Osteoblast (primary cell): Measurements from ENCODE around the gene ACP3. TPM values are rescaled to one million over a fixed set of nuclear protein-coding genes. Genes with fewer than 3 reads are reported as not detected.
A peak's percentile ranks its signal among the peaks of the same experiment; 100 is the strongest.

ENCODE experiments used
- DNase-seq: peaks from one replicate; pipeline ENCODE4 v3.0.0; 2011; ENCODE audit warnings: low spot score, mixed read lengths; ENCODE audit not compliant: insufficient read length; ENCODE audit errors: missing footprints
- H2AFZ ChIP-seq: 2 replicates; pipeline ENCODE4 v1.6.0; 2011; ENCODE audit warnings: mild to moderate bottlenecking, low read length
- H3K27ac ChIP-seq: 2 replicates; pipeline ENCODE4 v1.5.1; 2011; ENCODE audit warnings: mild to moderate bottlenecking, low read depth, low read length, moderate library complexity
- H3K27me3 ChIP-seq: 2 replicates; pipeline ENCODE4 v1.6.0; 2012; ENCODE audit warnings: mild to moderate bottlenecking, control low read depth, inconsistent platforms, low read length, moderate library complexity; ENCODE audit not compliant: insufficient read depth
- H3K36me3 ChIP-seq: 2 replicates; pipeline ENCODE4 v1.5.1; 2011; ENCODE audit warnings: mild to moderate bottlenecking, low read length, control low read depth, moderate library complexity; ENCODE audit not compliant: insufficient read depth
- H3K4me1 ChIP-seq: 2 replicates; pipeline ENCODE4 v1.5.1; 2011; ENCODE audit warnings: mild to moderate bottlenecking, low read length, control low read depth, moderate library complexity; ENCODE audit not compliant: insufficient read depth
- H3K4me2 ChIP-seq: 2 replicates; pipeline ENCODE4 v1.6.0; 2011; ENCODE audit warnings: mild to moderate bottlenecking, low read length; ENCODE audit not compliant: insufficient read depth
- H3K4me3 ChIP-seq: fragments of 200-600 bp; sonication (generic); 3 replicates; pipeline ENCODE4 v1.5.1; 2012; ENCODE audit warnings: mild to moderate bottlenecking, low read length, inconsistent platforms; ENCODE audit not compliant: insufficient read depth
- H3K79me2 ChIP-seq: 2 replicates; pipeline ENCODE4 v1.6.0; 2012; ENCODE audit warnings: mild to moderate bottlenecking, low read length, control low read depth, inconsistent platforms; ENCODE audit not compliant: insufficient read depth
- H3K9me3 ChIP-seq: 2 replicates; pipeline ENCODE4 v1.5.1; 2011; ENCODE audit warnings: low read depth, low read length, control low read depth
- H4K20me1 ChIP-seq: 2 replicates; pipeline ENCODE4 v1.6.0; 2012; ENCODE audit warnings: mild to moderate bottlenecking, low read length, control low read depth; ENCODE audit not compliant: insufficient read depth
- total RNA-seq: library from RNA; depleted of rRNA; stranded (reverse); fragments of >200 nt; gene quantifications from 2 replicates; pipeline ENCODE4 v1.2.3, GENCODE V29; 2012
- TF ChIP-seq, protein P1 (sequence below): IDR thresholded peaks from 2 replicates; pipeline ENCODE4 v1.5.1; 2011; ENCODE audit warnings: mild to moderate bottlenecking, low read depth, low read length, moderate library complexity; ENCODE audit errors: extremely low read depth

The ACP3 gene
- total RNA-seq, 1 donor = under 0.01 TPM

DNA sequence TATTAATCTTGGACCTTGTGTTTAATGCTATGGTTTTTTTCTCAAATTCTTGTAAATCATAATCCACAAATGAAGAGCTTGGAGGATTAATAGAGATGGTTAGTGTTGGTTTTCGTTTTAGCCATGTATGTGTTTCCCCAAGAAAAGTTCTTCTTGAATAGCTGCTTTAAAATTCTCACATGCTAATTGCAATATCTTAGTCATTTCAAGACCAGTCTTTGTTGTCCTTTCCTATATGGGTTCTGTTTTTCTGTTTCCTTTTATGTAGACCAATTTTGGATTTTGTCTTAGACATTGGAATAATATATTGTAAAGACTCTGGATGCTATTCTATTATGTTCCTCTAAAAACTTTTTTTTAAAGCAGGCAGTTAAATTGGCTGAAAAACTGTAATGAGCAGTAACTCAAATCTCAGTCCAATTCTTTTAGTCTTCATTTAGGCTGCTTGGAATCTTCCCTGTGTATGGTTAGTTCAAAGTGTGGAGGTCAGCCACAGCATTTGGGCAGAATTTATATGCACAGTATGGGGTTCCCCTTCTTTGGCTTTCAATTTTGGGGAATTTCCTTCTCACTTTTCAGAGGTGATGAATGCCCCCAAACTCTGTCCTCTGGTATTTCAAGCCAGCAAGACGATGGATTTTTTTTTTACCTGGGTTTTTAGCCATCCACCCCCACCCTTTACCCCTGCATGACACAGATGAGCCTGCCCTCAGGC, 61.0 kb downstream of the ACP3 start:
- Histone ChIP-seq H3K27ac (no peak overlapping the region), H3K9me3 (no peaks in the 10 kb centered on the region), H3K36me3 (no peaks in the 10 kb centered on the region)

DNA sequence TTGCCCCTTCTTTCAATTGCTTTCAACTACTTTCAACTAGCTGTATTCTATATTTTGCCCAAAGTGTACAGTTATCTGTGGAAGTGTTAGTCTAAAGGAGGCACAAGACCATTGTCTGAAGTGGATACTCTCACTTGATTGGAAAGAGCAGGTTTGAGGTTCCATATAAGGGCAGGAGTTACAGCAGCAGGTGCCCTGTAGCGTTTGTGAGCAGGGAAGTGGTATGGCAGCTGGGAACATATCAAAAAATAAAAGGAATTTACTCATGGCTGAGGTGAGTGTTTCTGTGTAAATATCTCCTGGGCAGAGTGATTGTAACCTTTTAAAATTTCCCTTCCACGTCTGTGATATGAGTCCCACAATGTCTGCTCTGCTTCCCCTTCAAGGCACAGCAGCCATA, 61.6 kb downstream of the ACP3 start:
- Histone ChIP-seq H3K36me3 (no peaks in the 10 kb centered on the region), H3K79me2 (no peaks in the 10 kb centered on the region), H3K27ac (no peak overlapping the region), H3K27me3 (no peaks in the 10 kb centered on the region), H3K9me3 (no peaks in the 10 kb centered on the region), H2AFZ (no peak overlapping the region), H3K4me2 (no peak overlapping the region), H4K20me1 (no peaks in the 10 kb centered on the region), H3K4me1 (no peaks in the 10 kb centered on the region), H3K4me3 (no peak overlapping the region)
- no peak for DNase-seq
- TF ChIP-seq, protein P1, sequence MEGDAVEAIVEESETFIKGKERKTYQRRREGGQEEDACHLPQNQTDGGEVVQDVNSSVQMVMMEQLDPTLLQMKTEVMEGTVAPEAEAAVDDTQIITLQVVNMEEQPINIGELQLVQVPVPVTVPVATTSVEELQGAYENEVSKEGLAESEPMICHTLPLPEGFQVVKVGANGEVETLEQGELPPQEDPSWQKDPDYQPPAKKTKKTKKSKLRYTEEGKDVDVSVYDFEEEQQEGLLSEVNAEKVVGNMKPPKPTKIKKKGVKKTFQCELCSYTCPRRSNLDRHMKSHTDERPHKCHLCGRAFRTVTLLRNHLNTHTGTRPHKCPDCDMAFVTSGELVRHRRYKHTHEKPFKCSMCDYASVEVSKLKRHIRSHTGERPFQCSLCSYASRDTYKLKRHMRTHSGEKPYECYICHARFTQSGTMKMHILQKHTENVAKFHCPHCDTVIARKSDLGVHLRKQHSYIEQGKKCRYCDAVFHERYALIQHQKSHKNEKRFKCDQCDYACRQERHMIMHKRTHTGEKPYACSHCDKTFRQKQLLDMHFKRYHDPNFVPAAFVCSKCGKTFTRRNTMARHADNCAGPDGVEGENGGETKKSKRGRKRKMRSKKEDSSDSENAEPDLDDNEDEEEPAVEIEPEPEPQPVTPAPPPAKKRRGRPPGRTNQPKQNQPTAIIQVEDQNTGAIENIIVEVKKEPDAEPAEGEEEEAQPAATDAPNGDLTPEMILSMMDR = no peak

More for the DNA sequence above, 61.0 kb downstream of the ACP3 start:
- TF ChIP-seq, protein P1 = no peak
- H3K4me2 ChIP-seq = no peak overlapping the region
- H4K20me1 ChIP-seq = no peaks in the 10 kb centered on the region
- no peaks in the 10 kb centered on the region for H3K27me3 ChIP-seq
- no peaks in the 10 kb centered on the region for H3K4me1 ChIP-seq
- no peak overlapping the region for H2AFZ ChIP-seq
- no peaks in the 10 kb centered on the region for H3K79me2 ChIP-seq
- no peak overlapping the region for H3K4me3 ChIP-seq
- no peak for DNase-seq

DNA sequence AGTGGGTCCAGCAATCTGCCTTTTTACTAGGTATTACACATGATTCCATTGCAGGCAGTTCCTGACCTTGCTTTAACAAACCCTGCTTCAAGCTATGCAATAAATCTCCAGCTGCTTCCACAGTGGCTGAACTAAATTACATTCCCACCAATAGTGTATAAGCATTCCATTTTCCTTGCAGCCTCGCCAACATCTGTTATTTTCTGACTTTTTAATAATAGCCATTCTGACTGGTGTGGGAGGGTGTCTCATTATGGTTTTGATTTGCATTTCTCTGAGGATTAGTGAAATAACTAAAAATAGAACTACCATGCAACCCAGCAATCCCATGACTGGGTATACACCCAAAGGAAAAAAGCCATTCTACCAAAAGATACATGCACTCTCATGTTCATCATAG, 63.7 kb downstream of the ACP3 start:
- Histone ChIP-seq H3K4me2 (no peak overlapping the region), H3K4me1 (no peaks in the 10 kb centered on the region), H3K9me3 (no peaks in the 10 kb centered on the region), H3K36me3 (no peaks in the 10 kb centered on the region), H3K27ac (no peak overlapping the region), H2AFZ (no peak overlapping the region), H4K20me1 (no peaks in the 10 kb centered on the region), H3K27me3 (no peaks in the 10 kb centered on the region), H3K4me3 (no peak overlapping the region), H3K79me2 (no peaks in the 10 kb centered on the region)
- DNase-seq = peak; percentile 62
- TF ChIP-seq, protein P1 = no peak

DNA sequence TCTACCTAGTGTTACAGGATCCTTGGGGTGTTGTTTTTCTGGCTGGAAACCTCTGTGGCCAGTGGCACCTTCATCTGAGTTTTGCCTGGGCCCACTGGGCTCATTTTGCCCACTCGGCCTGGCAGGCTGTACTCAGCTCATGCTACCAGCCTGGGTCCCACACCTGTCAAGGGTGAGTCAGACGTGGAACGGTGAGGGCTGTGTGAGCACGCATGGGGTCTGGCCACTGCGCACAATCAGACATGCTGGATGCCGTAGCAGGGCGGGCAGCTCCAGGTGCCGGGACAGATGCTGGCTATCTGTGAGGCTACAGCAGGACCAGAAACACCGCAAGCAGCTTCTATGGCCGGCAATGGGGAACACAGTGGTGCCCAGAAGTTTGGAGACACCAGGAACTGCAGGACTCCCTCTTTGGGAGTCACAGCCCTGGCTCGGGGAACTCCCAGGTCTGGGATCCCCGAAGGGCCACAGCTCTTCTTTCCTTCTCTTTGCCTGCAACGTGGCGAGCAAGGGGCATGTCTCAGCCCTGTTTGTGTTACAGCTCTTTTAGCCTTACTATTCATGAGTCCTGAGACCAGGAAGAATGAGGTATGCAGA, 64.2 kb downstream of the ACP3 start:
- no peak overlapping the region for H3K27ac ChIP-seq
- no peak overlapping the region for H3K4me3 ChIP-seq

More for the DNA sequence above, 64.2 kb downstream of the ACP3 start:
- Histone ChIP-seq H4K20me1 (no peaks in the 10 kb centered on the region), H3K79me2 (no peaks in the 10 kb centered on the region), H3K4me2 (no peak overlapping the region), H3K9me3 (no peaks in the 10 kb centered on the region), H3K27me3 (no peaks in the 10 kb centered on the region), H3K4me1 (no peaks in the 10 kb centered on the region), H2AFZ (no peak overlapping the region), H3K36me3 (no peaks in the 10 kb centered on the region)
- TF ChIP-seq, protein P1 = no peak
- DNase-seq = no peak
